Measurements from ENCODE around the gene LRRC38. TPM values are rescaled to one million over a fixed set of nuclear protein-coding genes. Genes with fewer than 3 reads are reported as not detected.

Gene LRRC38
- total RNA-seq, 4 donors from 2014 or later: 0.23 TPM; not detected in 3

- ATAC-seq: no peak
- H3K9me3 ChIP-seq: peaks cover 0 to 10% (median 0%) of the 10 kb centered on the region in 3 donors
- H3K36me3 ChIP-seq: no peaks in the 10 kb centered on the region
- H3K4me1 ChIP-seq: no peaks in the 10 kb centered on the region
- 40% methylated on average over 1 of the region's 13 CpGs; no CpG with 5 or more reads in 1 of the 2 donors for WGBS, 2 donors (ENCODE audit: low coverage in 1 of 2)
- no peak overlapping the region for H3K27ac ChIP-seq
- peaks cover 60% of the 10 kb centered on the region for H3K27me3 ChIP-seq
- H3K4me3 ChIP-seq: no peak overlapping the region
- TF ChIP-seq EP300 (IDR thresholded peaks at IDR 0.05) (no peak), POLR2AphosphoS5 (IDR thresholded peaks at IDR 0.05) (no peak), CTCF (IDR thresholded peaks at IDR 0.05) (no peak)
Observed at GRCh38 chr1:13430495-13430894, 83.3 kb downstream of the LRRC38 start.

Other genes with a start within 250 kb of the LRRC38 start
- not detected for gene PRAMEF8, start 228.9 kb downstream of the LRRC38 start, total RNA-seq
- gene PRAMEF33, start 210.5 kb downstream of the LRRC38 start, total RNA-seq: not detected
- gene PRAMEF15, start 198.4 kb downstream of the LRRC38 start, total RNA-seq: not detected
- gene PRAMEF14, start 166.9 kb downstream of the LRRC38 start, total RNA-seq: not detected
- not detected for gene PRAMEF19, start 142.1 kb downstream of the LRRC38 start, total RNA-seq
- gene PRAMEF17, start 124.4 kb downstream of the LRRC38 start, total RNA-seq: under 1 TPM in 1 of 4 donors, not detected in 3; 0.19 TPM
- not detected for gene PRAMEF20, start 103.6 kb downstream of the LRRC38 start, total RNA-seq
- 10 to 100 TPM; 10.9 to 31.6 (median 17.3) TPM for gene PDPN, start 69.8 kb upstream of the LRRC38 start, total RNA-seq
- 10 to 100 TPM; 23.7 to 55.6 (median 43.0) TPM for gene PRDM2, start 186.2 kb upstream of the LRRC38 start, total RNA-seq